IMR-90 (cell line): ENCODE results near the gene DIPK1B. TPM values are rescaled to one million over a fixed set of nuclear protein-coding genes. Genes with fewer than 3 reads are reported as not detected.

Experiments
- ATAC-seq: fragments of 200-7000 bp; cut with Tn5 transposase; 2 replicates; pipeline ENCODE4 v1.9.1; 2020; ENCODE audit warnings: low read depth, mild to moderate bottlenecking, moderate library complexity
- BruUV-seq: library from RNA; stranded (reverse); fragments of 400-500 nt; replicated peaks from 2 replicates; lab custom pipeline; 2021; lab: Mats Ljungman, UMichigan
- CTCF ChIA-PET: fragments of 300-600 bp; formaldehyde crosslinking; extraction: SDS; loops from one replicate; lab custom pipeline; 2021; ENCODE audit warnings: antibody characterized with exemption; lab: Yijun Ruan, JAX
- POLR2A ChIA-PET: fragments of 300-600 bp; sonication (Branson Sonifier 250); formaldehyde crosslinking; loops from one replicate; lab custom pipeline; 2022; ENCODE audit warnings: antibody characterized with exemption; ENCODE audit not compliant: unreplicated experiment; lab: Charles Lee
- DNase-seq: peaks from one replicate; pipeline ENCODE4 v3.0.0; 2013
- H2AFZ ChIP-seq: replicated peaks from 2 replicates; pipeline ENCODE3; 2013; ENCODE audit warnings: low read length, mild to moderate bottlenecking; ENCODE audit not compliant: poor library complexity
- H2AK5ac ChIP-seq: 2 replicates; pipeline ENCODE4 v1.6.1; 2013; ENCODE audit warnings: low read depth, low read length, inconsistent platforms
- H2AK9ac ChIP-seq: replicated peaks from 2 replicates; pipeline ENCODE3; 2013; ENCODE audit warnings: mild to moderate bottlenecking, low read depth, low read length, moderate library complexity; ENCODE audit not compliant: poor library complexity
- H2BK120ac ChIP-seq: 2 replicates; pipeline ENCODE4 v1.6.1; 2013; ENCODE audit warnings: low read depth, low read length, inconsistent platforms
- H2BK15ac ChIP-seq: 3 replicates; pipeline ENCODE4 v1.6.1; 2013; ENCODE audit warnings: low read depth, low read length, inconsistent platforms
- H2BK20ac ChIP-seq: 2 replicates; pipeline ENCODE4 v1.6.1; 2013; ENCODE audit warnings: low read depth, mild to moderate bottlenecking, inconsistent platforms, low read length, moderate library complexity
- H2BK5ac ChIP-seq: 2 replicates; pipeline ENCODE4 v1.6.1; 2013; ENCODE audit warnings: mild to moderate bottlenecking, low read depth, low read length, inconsistent platforms; ENCODE audit not compliant: poor library complexity, severe bottlenecking
- H3K14ac ChIP-seq: replicated peaks from 2 replicates; pipeline ENCODE4 v1.6.1; 2013; ENCODE audit warnings: low read depth, low read length, inconsistent platforms
- H3K18ac ChIP-seq: 2 replicates; pipeline ENCODE4 v1.6.1; 2013; ENCODE audit warnings: low read depth, low read length, control low read depth
- H3K23ac ChIP-seq: 2 replicates; pipeline ENCODE4 v1.6.1; 2013; ENCODE audit warnings: low read depth, low read length, inconsistent platforms
- H3K27ac ChIP-seq: 2 replicates; pipeline ENCODE4 v1.5.1; 2013; ENCODE audit warnings: mild to moderate bottlenecking, control low read depth, low read length; ENCODE audit not compliant: insufficient read depth
- H3K27me3 ChIP-seq: 2 replicates; pipeline ENCODE4 v1.6.1; 2013; ENCODE audit warnings: low read length; ENCODE audit not compliant: control insufficient read depth, insufficient read depth
- H3K36me3 ChIP-seq: 2 replicates; pipeline ENCODE4 v1.6.1; 2013; ENCODE audit warnings: low read length, mixed read lengths; ENCODE audit not compliant: control insufficient read depth, insufficient read depth
- H3K4ac ChIP-seq: 2 replicates; pipeline ENCODE4 v1.6.1; 2013; ENCODE audit warnings: low read depth, low read length, inconsistent platforms
- H3K4me1 ChIP-seq: 2 replicates; pipeline ENCODE4 v1.6.1; 2013; ENCODE audit warnings: low read length, mixed read lengths; ENCODE audit not compliant: control insufficient read depth, insufficient read depth
- H3K4me2 ChIP-seq: 2 replicates; pipeline ENCODE4 v1.6.1; 2013; ENCODE audit warnings: low read depth, mild to moderate bottlenecking, control low read depth, low read length, moderate library complexity
- H3K4me3 ChIP-seq: 2 replicates; pipeline ENCODE4 v1.5.1; 2013; ENCODE audit warnings: low read depth, mild to moderate bottlenecking, control low read depth, low read length, moderate library complexity; ENCODE audit not compliant: insufficient read depth
- H3K56ac ChIP-seq: 2 replicates; pipeline ENCODE4 v1.6.1; 2013; ENCODE audit warnings: low read length, inconsistent platforms; ENCODE audit not compliant: insufficient read depth; ENCODE audit errors: extremely low read depth
- H3K79me1 ChIP-seq, 2 experiments: 2 replicates each; pipeline ENCODE4 v1.6.1; 2013; ENCODE audit warnings: low read length in 2 of 2, inconsistent platforms in 1 of 2, low read depth in 1 of 2
- H3K9ac ChIP-seq: 2 replicates; pipeline ENCODE4 v1.6.1; 2013; ENCODE audit warnings: low read depth, low read length, control low read depth
- H3K9me1 ChIP-seq: 2 replicates; pipeline ENCODE4 v1.6.1; 2013; ENCODE audit warnings: low read length, inconsistent platforms; ENCODE audit not compliant: insufficient read depth
- H3K9me3 ChIP-seq: 2 replicates; pipeline ENCODE4 v1.6.1; 2013; ENCODE audit warnings: low read length; ENCODE audit not compliant: control insufficient read depth, insufficient read depth
- H4K20me1 ChIP-seq: 2 replicates; pipeline ENCODE4 v1.6.1; 2013; ENCODE audit warnings: low read length, inconsistent platforms; ENCODE audit not compliant: insufficient read depth
- H4K5ac ChIP-seq: 2 replicates; pipeline ENCODE4 v1.6.1; 2013; ENCODE audit warnings: mild to moderate bottlenecking, low read depth, low read length, control low read depth
- H4K8ac ChIP-seq, 2 experiments: 2 replicates each; pipeline ENCODE4 v1.6.1; 2013; ENCODE audit warnings: low read depth in 2 of 2, low read length in 2 of 2, control low read depth in 1 of 2, inconsistent platforms in 1 of 2
- H4K91ac ChIP-seq: 2 replicates; pipeline ENCODE4 v1.6.1; 2013; ENCODE audit warnings: low read depth, low read length, inconsistent platforms; ENCODE audit not compliant: insufficient read depth
- BHLHE40 ChIP-seq: fragments of 150-350 bp; IDR thresholded peaks from 2 replicates; pipeline ENCODE4 v1.6.1; 2016; ENCODE audit warnings: mild to moderate bottlenecking, low read depth, low read length
- CEBPB ChIP-seq: IDR thresholded peaks from 2 replicates; pipeline ENCODE4 v1.6.1; 2012; ENCODE audit warnings: low read depth, low read length, improper control_type of control experiment
- CHD1 ChIP-seq: IDR thresholded peaks from 2 replicates; pipeline ENCODE4 v1.6.1; 2012; ENCODE audit warnings: low read depth, low read length, improper control_type of control experiment
- CTCF ChIP-seq: conservative IDR thresholded peaks from 2 replicates; pipeline ENCODE4 v1.5.1; 2012; ENCODE audit warnings: mild to moderate bottlenecking, low read depth, low read length, improper control_type of control experiment
- FOS ChIP-seq: fragments of 150-350 bp; IDR thresholded peaks from 2 replicates; pipeline ENCODE4 v1.6.1; 2016; ENCODE audit warnings: low read depth, low read length
- MAFK ChIP-seq: IDR thresholded peaks from 2 replicates; pipeline ENCODE4 v1.6.1; 2012; ENCODE audit warnings: low read depth, low read length, improper control_type of control experiment
- MAZ ChIP-seq: IDR thresholded peaks from 2 replicates; pipeline ENCODE4 v1.6.1; 2012; ENCODE audit warnings: low read depth, mild to moderate bottlenecking, low read length, improper control_type of control experiment, moderate library complexity, borderline replicate concordance
- MXI1 ChIP-seq: IDR thresholded peaks from 2 replicates; pipeline ENCODE4 v1.6.1; 2012; ENCODE audit warnings: low read depth, mild to moderate bottlenecking, low read length, moderate library complexity, borderline replicate concordance
- NFE2L2 ChIP-seq: fragments of 150-350 bp; IDR thresholded peaks from 2 replicates; pipeline ENCODE4 v1.6.1; 2016; ENCODE audit warnings: low read depth, mild to moderate bottlenecking, low read length
- POLR2A ChIP-seq: IDR thresholded peaks from 2 replicates; pipeline ENCODE4 v1.6.1; 2012; ENCODE audit warnings: mild to moderate bottlenecking, low read depth, low read length
- RAD21 ChIP-seq: IDR thresholded peaks from 2 replicates; pipeline ENCODE4 v1.6.1; 2012; ENCODE audit warnings: low read length, improper control_type of control experiment
- RCOR1 ChIP-seq: IDR thresholded peaks from 2 replicates; pipeline ENCODE4 v1.6.1; 2012; ENCODE audit warnings: mild to moderate bottlenecking, low read length, improper control_type of control experiment; ENCODE audit not compliant: insufficient replicate concordance
- RFX5 ChIP-seq: IDR thresholded peaks from 2 replicates; pipeline ENCODE4 v1.8.0; 2012; ENCODE audit warnings: low read depth, mild to moderate bottlenecking, low read length, moderate library complexity
- SMC3 ChIP-seq: fragments of 150-350 bp; IDR thresholded peaks from 2 replicates; pipeline ENCODE4 v1.6.1; 2016; ENCODE audit warnings: low read depth, mild to moderate bottlenecking, antibody characterized with exemption, low read length, moderate library complexity
- WGBS, 2 experiments: methylation state at CpG; one replicate each; pipeline versions ENCODE4 v1.1.5 to v1.1.7; 2013; ENCODE audit warnings: missing lambda C conversion rate in 2 of 2; ENCODE audit not compliant: insufficient read length in 1 of 2; ENCODE audit errors: extremely low coverage in 2 of 2; 5-methylcytosine and 5-hydroxymethylcytosine counted together
- dilution Hi-C: fragments of 300-500 bp; cut with HindIII; formaldehyde crosslinking; loops from one replicate; pipeline ENCODE4 v1.14.3; 2018; ENCODE audit warnings: low sequenced_read_pairs; ENCODE audit not compliant: unreplicated experiment
- in situ Hi-C: fragments of 300-500 bp; cut with MboI; formaldehyde crosslinking; loops from 3 replicates; pipeline ENCODE4 v1.14.3; 2019; ENCODE audit warnings: low sequenced_read_pairs, inconsistent platforms, mixed read lengths
- intact Hi-C: fragments of 100-400 bp; cut with micrococcal nuclease; formaldehyde crosslinking; loops from 2 replicates; pipeline ENCODE4 v1.10.0; 2022
- polyA plus RNA-seq, 3 experiments: library from polyadenylated mRNA; depleted of rRNA; stranded (reverse); fragments of >200 nt; gene quantifications; 2 replicates each; pipeline ENCODE4 v1.2.3, GENCODE V29; 2012; ENCODE audit warnings: low replicate concordance in 1 of 3
- total RNA-seq: library from RNA; depleted of rRNA; stranded (reverse); fragments of >200 nt; gene quantifications from 2 replicates; pipeline ENCODE4 v1.2.3, GENCODE V29; 2012
- TF ChIP-seq, protein P1 (sequence below): fragments of 150-350 bp; IDR thresholded peaks from 2 replicates; pipeline ENCODE4 v1.6.1; 2017; ENCODE audit warnings: mild to moderate bottlenecking, antibody characterized with exemption, low read length, low read depth
- TF ChIP-seq, protein P2 (sequence below): fragments of 150-350 bp; IDR thresholded peaks from 2 replicates; pipeline ENCODE4 v1.6.1; 2016; ENCODE audit warnings: low read depth, mild to moderate bottlenecking, low read length, moderate library complexity, borderline replicate concordance

DIPK1B gene
- total and polyA plus RNA-seq, 2 of the 4 experiments (the other 2 are of a cell fraction) = 3.4 to 7.1 TPM

DNA sequence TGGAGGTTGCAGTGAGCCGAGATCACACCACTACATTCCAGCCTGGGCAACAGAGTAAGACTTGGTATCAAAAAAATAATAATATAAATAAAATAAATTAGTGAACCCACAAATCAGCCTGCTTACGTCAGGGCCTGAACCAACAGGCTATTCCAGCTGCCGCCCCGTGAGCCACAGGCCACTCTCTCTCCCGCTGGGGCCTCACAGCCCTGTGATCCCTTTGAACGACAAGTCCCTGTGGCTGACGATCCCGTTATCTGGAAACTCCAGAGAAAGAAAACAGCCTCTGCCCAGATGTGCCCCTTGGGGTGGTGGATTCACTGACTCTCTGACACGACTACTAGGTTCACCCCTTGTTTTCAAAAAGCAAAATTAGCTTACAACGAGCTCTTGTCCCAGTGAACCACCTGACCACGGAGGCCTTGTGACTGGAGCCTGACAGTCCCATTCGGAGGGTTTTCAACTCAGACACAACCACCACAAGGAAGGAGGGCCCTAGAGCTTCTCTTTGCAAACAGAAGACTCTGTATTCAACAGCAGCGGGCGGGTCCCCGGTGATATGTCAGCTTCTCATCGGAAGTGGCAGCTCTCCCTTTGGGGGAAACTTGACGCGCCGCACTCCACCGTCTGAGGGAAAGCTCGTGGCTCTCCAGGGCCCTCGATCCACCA is 4.4 kb upstream of the DIPK1B start:
- dilution Hi-C loops = no loop called here
- Histone ChIP-seq H2BK20ac (no peak overlapping the region), H3K79me1 (no peaks in the 10 kb centered on the region), H3K9ac (no peak overlapping the region), H3K36me3 (no peaks in the 10 kb centered on the region), H2BK5ac (no peak overlapping the region), H4K91ac (no peak overlapping the region), H3K56ac (no peak overlapping the region), H2AK5ac (no peak overlapping the region), H4K8ac (no peak overlapping the region), H3K4me2 (no peak overlapping the region), H3K9me3 (no peaks in the 10 kb centered on the region), H3K14ac (no peak overlapping the region), H2AFZ (no peak overlapping the region), H3K27ac (no peak overlapping the region), H3K9me1 (no peaks in the 10 kb centered on the region), H3K4me3 (no peak overlapping the region), H3K27me3 (peaks cover 15% of the 10 kb centered on the region), H4K20me1 (no peaks in the 10 kb centered on the region), H4K5ac (no peak overlapping the region), H3K4me1 (peaks cover under 1% of the 10 kb centered on the region; the same call in 1 of the 2 replicates), H2BK15ac (no peak overlapping the region), H2AK9ac (no peak overlapping the region), H3K23ac (no peak overlapping the region), H2BK120ac (no peak overlapping the region), H3K18ac (no peak overlapping the region), H3K4ac (no peak overlapping the region)
- WGBS, 2 experiments = 77% methylated on average over 15 of the region's 22 CpGs; no CpG with 5 or more reads in 1 of the 2 experiments
- TF ChIP-seq RFX5 = no peak
- TF ChIP-seq, protein P1, sequence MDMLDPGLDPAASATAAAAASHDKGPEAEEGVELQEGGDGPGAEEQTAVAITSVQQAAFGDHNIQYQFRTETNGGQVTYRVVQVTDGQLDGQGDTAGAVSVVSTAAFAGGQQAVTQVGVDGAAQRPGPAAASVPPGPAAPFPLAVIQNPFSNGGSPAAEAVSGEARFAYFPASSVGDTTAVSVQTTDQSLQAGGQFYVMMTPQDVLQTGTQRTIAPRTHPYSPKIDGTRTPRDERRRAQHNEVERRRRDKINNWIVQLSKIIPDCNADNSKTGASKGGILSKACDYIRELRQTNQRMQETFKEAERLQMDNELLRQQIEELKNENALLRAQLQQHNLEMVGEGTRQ = no peak
- TF ChIP-seq CHD1 = no peak
- no peak for TF ChIP-seq MXI1
- TF ChIP-seq CTCF = no peak
- no peak for TF ChIP-seq MAFK
- TF ChIP-seq, protein P2, sequence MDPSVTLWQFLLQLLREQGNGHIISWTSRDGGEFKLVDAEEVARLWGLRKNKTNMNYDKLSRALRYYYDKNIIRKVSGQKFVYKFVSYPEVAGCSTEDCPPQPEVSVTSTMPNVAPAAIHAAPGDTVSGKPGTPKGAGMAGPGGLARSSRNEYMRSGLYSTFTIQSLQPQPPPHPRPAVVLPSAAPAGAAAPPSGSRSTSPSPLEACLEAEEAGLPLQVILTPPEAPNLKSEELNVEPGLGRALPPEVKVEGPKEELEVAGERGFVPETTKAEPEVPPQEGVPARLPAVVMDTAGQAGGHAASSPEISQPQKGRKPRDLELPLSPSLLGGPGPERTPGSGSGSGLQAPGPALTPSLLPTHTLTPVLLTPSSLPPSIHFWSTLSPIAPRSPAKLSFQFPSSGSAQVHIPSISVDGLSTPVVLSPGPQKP = no peak
- TF ChIP-seq BHLHE40 = no peak
- no peak for TF ChIP-seq SMC3
- no peak for TF ChIP-seq FOS
- TF ChIP-seq CEBPB = no peak
- no peak for TF ChIP-seq RAD21
- no peak for TF ChIP-seq MAZ
- no peak for TF ChIP-seq NFE2L2
- TF ChIP-seq POLR2A = no peak
- no peak for TF ChIP-seq RCOR1
- in situ Hi-C loops = no loop called here
- ChIA-PET CTCF (interaction anchor here (0.9 kb wide), 1 partner anchor 14 kb away, joined by 3 read pairs; no protein-coding TSS in a partner anchor), POLR2A (no interaction called here)
- ATAC-seq (no peak), DNase-seq (no peak)
- intact Hi-C loops = no loop called here
- BruUV-seq = no TSS peak
